Caco-2 (cell line): ENCODE measurements around the gene CDC14B. TPM values are rescaled to one million over a fixed set of nuclear protein-coding genes. Genes with fewer than 3 reads are reported as not detected.

Experiments used
- BruUV-seq: library from RNA; stranded (reverse); fragments of 400-500 nt; replicated peaks from 2 replicates; lab custom pipeline; 2021; lab: Mats Ljungman, UMichigan
- CTCF ChIA-PET: fragments of 300-600 bp; sonication (Branson Sonifier 250); formaldehyde crosslinking; loops from one replicate; lab custom pipeline; 2022; ENCODE audit warnings: antibody characterized with exemption; lab: Charles Lee
- POLR2A ChIA-PET: fragments of 300-600 bp; sonication (Branson Sonifier 250); formaldehyde crosslinking; loops from one replicate; lab custom pipeline; 2022; ENCODE audit warnings: antibody characterized with exemption; lab: Charles Lee
- DNase-seq, 2 experiments: peaks; one replicate each; pipeline versions ENCODE4 v3.0.0 to v3.0.0-alpha.2; 2020 to 2022
- H3K27me3 ChIP-seq: replicated peaks from 2 replicates; pipeline ENCODE4 v1.6.0; 2011; ENCODE audit warnings: low read length; ENCODE audit not compliant: control insufficient read depth, insufficient read depth
- H3K36me3 ChIP-seq: 2 replicates; pipeline ENCODE4 v1.5.1; 2011; ENCODE audit warnings: low read length; ENCODE audit not compliant: control insufficient read depth, insufficient read depth
- H3K4me1 ChIP-seq: fragments of 250-450 bp; sonication (Bioruptor Pico); 2 replicates; pipeline ENCODE4 v1.5.1; 2020; ENCODE audit warnings: mild to moderate bottlenecking
- H3K4me3 ChIP-seq: 2 replicates; pipeline ENCODE4 v1.5.1; 2011; ENCODE audit warnings: low read depth, mild to moderate bottlenecking, control low read depth, low read length
- H3K9me3 ChIP-seq: fragments of 250-450 bp; sonication (Bioruptor Pico); 2 replicates; pipeline ENCODE4 v1.5.1; 2020; ENCODE audit warnings: mild to moderate bottlenecking, moderate library complexity
- H3K27ac Mint-ChIP-seq: one replicate; pipeline ENCODE4 v1.8.0; 2022; ENCODE audit warnings: mixed read lengths; ENCODE audit not compliant: unreplicated experiment
- H3K27me3 Mint-ChIP-seq: one replicate; pipeline ENCODE4 v1.8.0; 2022; ENCODE audit warnings: mixed read lengths; ENCODE audit not compliant: insufficient read depth, unreplicated experiment
- H3K36me3 Mint-ChIP-seq: one replicate; pipeline ENCODE4 v1.8.0; 2022; ENCODE audit warnings: mild to moderate bottlenecking, mixed read lengths; ENCODE audit not compliant: insufficient read depth, unreplicated experiment
- H3K4me1 Mint-ChIP-seq: one replicate; pipeline ENCODE4 v1.8.0; 2022; ENCODE audit warnings: low read depth, mixed read lengths; ENCODE audit not compliant: unreplicated experiment
- H3K4me3 Mint-ChIP-seq: one replicate; pipeline ENCODE4 v1.8.0; 2022; ENCODE audit warnings: mild to moderate bottlenecking, moderate library complexity, mixed read lengths; ENCODE audit not compliant: unreplicated experiment
- H3K9me3 Mint-ChIP-seq: one replicate; pipeline ENCODE4 v1.8.0; 2022; ENCODE audit warnings: mixed read lengths; ENCODE audit not compliant: unreplicated experiment
- CTCF ChIP-seq, 2 experiments: fragments of 200-600 bp in 1 of 2; IDR thresholded peaks; 1 replicate in 1 of 2; 2 replicates in 1 of 2; pipeline versions ENCODE4 v1.5.1 to v1.8.0; 2011 to 2022; ENCODE audit warnings: antibody characterized with exemption in 1 of 2, control low read depth in 1 of 2, inconsistent platforms in 1 of 2, low read depth in 1 of 2, low read length in 1 of 2, mild to moderate bottlenecking in 1 of 2, moderate library complexity in 1 of 2; ENCODE audit not compliant: insufficient read depth in 1 of 2, severe bottlenecking in 1 of 2, unreplicated experiment in 1 of 2
- intact Hi-C: fragments of 100-400 bp; cut with micrococcal nuclease; formaldehyde crosslinking; loops from one replicate; pipeline ENCODE4 v1.10.0; 2022; ENCODE audit not compliant: unreplicated experiment
- total RNA-seq: library from RNA; stranded (reverse); gene quantifications from 2 replicates; pipeline ENCODE4 v1.2.3, GENCODE V29; 2022

CDC14B gene
- total RNA-seq, 1 experiment from 2014 or later = 81.4 TPM

- TF ChIP-seq CTCF (IDR thresholded peaks at IDR 0.05; ENCODE audit: insufficient read depth in 1 of 2, low read depth in 1 of 2, low read length in 1 of 2, severe bottlenecking in 1 of 2, unreplicated experiment in 1 of 2) = no peak
- H3K9me3 ChIP-seq = no peaks in the 10 kb centered on the region
- Mint-ChIP-seq H3K4me3 (no peak overlapping the region), H3K4me1 (peaks cover 15% of the 10 kb centered on the region), H3K9me3 (no peaks in the 10 kb centered on the region), H3K27me3 (no peaks in the 10 kb centered on the region), H3K27ac (no peak overlapping the region), H3K36me3 (no peaks in the 10 kb centered on the region)
- DNase-seq = no peak
- no TSS peak for BruUV-seq
- ChIA-PET CTCF (no interaction called here), POLR2A (interaction anchor here (1.9 kb wide), 1 partner anchor 15 kb away, joined by 6 read pairs; no protein-coding TSS in a partner anchor)
- H3K4me1 ChIP-seq = peaks cover 6% of the 10 kb centered on the region; the same call in 1 of the 2 replicates
- no peak overlapping the region for H3K4me3 ChIP-seq
- no peaks in the 10 kb centered on the region for H3K27me3 ChIP-seq
- no peaks in the 10 kb centered on the region for H3K36me3 ChIP-seq
- intact Hi-C loops = no loop called here
These were observed 37.9 kb downstream of the CDC14B start for GRCh38 chr9:96581786-96582185.

- ChIA-PET POLR2A (interaction anchor here (1.9 kb wide), 1 partner anchor 15 kb away, joined by 6 read pairs; no protein-coding TSS in a partner anchor), CTCF (no interaction called here)
- no peak overlapping the region for H3K27ac Mint-ChIP-seq
- no TSS peak for BruUV-seq
- Histone ChIP-seq H3K4me3 (no peak overlapping the region), H3K36me3 (no peaks in the 10 kb centered on the region), H3K4me1 (peaks cover 6% of the 10 kb centered on the region; the same call in 1 of the 2 replicates), H3K27me3 (no peaks in the 10 kb centered on the region), H3K9me3 (no peaks in the 10 kb centered on the region)
- H3K4me1 Mint-ChIP-seq = peaks cover 15% of the 10 kb centered on the region
- no peaks in the 10 kb centered on the region for H3K27me3 Mint-ChIP-seq
- TF ChIP-seq CTCF (IDR thresholded peaks at IDR 0.05; ENCODE audit: insufficient read depth in 1 of 2, low read depth in 1 of 2, low read length in 1 of 2, severe bottlenecking in 1 of 2, unreplicated experiment in 1 of 2) = no peak
- no peak overlapping the region for H3K4me3 Mint-ChIP-seq
- H3K36me3 Mint-ChIP-seq = no peaks in the 10 kb centered on the region
- DNase-seq = no peak
- no peaks in the 10 kb centered on the region for H3K9me3 Mint-ChIP-seq
- intact Hi-C loops = no loop called here
These were observed 38.3 kb downstream of the CDC14B start for GRCh38 chr9:96581301-96581700.

GRCh38 chr9:96574931-96575351, 44.7 kb downstream of the CDC14B start:
- Mint-ChIP-seq H3K9me3 (no peaks in the 10 kb centered on the region), H3K4me3 (peak overlapping the region; percentile 56), H3K4me1 (peaks cover 35% of the 10 kb centered on the region), H3K36me3 (peaks cover 7% of the 10 kb centered on the region), H3K27me3 (no peaks in the 10 kb centered on the region), H3K27ac (peak overlapping the region; percentile 20)
- Histone ChIP-seq H3K9me3 (no peaks in the 10 kb centered on the region), H3K4me1 (peaks cover 20% of the 10 kb centered on the region), H3K27me3 (no peaks in the 10 kb centered on the region), H3K4me3 (peak overlapping the region; percentile 8; the same call in 1 of the 2 replicates), H3K36me3 (no peaks in the 10 kb centered on the region)
- CTCF ChIA-PET = interaction anchor here (0.7 kb wide), 1 partner anchor 43 kb away, joined by 6 read pairs; no protein-coding TSS in a partner anchor
- no TSS peak for BruUV-seq
- peak in 1 of 2 experiments; percentile 27 for DNase-seq
- intact Hi-C loops = no loop called here
- no peak for TF ChIP-seq CTCF (IDR thresholded peaks at IDR 0.05; ENCODE audit: insufficient read depth in 1 of 2, low read depth in 1 of 2, low read length in 1 of 2, severe bottlenecking in 1 of 2, unreplicated experiment in 1 of 2)
- POLR2A ChIA-PET = interaction anchor here (0.6 kb wide), 1 partner anchor 26 kb away, joined by 3 read pairs; no protein-coding TSS in a partner anchor
